ENCODE measurements around the gene PLXNA1.

PLXNA1 gene

DNA sequence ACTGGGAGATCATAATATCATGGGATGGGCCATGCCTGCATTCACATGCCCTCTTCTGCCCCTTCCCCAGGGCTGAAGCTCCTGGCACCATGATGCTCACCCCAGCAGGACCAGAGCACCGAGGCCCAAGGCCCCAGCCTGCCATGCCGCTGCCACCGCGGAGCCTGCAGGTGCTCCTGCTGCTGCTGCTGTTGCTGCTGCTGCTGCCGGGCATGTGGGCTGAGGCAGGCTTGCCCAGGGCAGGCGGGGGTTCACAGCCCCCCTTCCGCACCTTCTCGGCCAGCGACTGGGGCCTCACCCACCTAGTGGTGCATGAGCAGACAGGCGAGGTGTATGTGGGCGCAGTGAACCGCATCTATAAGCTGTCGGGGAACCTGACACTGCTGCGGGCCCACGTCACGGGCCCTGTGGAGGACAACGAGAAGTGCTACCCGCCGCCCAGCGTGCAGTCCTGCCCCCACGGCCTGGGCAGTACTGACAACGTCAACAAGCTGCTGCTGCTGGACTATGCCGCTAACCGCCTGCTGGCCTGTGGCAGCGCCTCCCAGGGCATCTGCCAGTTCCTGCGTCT lies 5.6 kb downstream of the PLXNA1 start:
- no peak for DNase-seq

DNA sequence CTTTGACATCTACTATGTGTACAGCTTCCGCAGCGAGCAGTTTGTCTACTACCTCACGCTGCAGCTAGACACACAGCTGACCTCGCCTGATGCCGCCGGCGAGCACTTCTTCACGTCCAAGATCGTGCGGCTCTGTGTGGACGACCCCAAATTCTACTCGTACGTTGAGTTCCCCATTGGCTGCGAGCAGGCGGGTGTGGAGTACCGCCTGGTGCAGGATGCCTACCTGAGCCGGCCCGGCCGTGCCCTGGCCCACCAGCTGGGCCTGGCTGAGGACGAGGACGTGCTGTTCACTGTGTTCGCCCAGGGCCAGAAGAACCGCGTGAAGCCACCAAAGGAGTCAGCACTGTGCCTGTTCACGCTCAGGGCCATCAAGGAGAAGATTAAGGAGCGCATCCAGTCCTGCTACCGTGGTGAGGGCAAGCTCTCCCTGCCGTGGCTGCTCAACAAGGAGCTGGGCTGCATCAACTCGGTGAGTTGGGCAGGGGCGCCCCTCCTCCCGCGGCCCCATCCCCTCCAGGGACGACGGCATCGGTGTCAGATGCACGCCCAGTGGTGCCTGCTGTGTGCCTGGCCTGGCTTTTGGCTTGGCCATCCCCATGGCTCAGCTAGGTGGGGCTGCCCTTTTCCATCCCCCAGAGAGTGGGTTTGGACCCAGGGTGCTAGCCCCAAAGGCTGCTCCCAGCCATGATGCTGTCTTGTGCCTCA lies 6.6 kb downstream of the PLXNA1 start:
- no peak for DNase-seq

DNA sequence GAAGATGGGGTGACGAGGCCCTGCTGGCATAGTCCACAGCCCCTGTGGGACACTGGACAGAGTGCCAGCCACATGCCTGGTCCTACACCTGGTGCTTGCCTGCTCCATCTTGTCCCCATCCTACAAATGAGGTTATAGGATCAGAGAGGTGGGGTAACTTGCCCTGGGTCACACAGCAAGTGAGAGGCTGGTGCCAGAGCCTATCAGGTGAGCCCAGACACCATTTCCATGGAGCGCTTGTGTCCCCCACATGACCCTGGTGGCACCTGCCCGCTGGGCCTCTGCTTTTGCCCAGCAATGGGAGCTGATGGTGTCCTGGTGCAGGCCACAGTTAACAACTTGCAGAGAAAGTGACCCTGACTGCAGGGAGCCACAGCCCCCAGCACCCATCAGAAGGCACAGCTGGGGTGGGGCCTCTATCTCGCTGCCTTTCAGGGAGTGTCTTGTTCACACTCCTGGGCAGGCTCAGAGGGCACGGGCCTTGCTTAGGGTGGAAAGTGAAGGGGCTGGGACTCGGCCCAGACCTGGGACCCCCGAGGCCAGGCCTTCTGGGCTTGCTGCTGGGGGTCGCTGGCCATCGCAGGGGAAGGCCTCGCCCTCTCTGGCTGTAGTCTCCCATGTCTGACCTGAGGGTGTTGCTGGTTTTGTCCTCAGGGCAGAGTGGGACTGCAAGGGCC lies 7.2 kb downstream of the PLXNA1 start:
- DNase-seq = no peak

DNA sequence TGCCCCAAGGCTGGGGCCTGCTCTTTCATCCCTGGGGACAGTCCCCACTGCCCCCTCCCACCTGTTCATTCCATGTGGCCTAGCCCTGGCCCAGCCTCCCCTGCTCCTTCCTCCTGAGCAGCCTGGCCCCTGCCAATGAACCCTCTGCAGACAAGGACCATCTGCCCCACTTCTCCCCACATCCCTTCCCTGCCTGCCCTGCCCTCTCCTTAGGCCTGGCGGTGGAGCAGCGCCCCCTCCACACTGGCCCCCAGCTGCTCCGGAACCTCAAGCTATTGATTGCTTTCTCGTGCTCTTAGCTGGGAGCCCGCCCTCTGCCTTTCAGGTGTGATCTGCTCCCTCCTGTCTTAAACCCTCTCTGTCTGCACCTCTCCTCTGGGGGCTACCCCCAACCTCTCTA lies 8.0 kb downstream of the PLXNA1 start:
- DNase-seq = no peak

DNA sequence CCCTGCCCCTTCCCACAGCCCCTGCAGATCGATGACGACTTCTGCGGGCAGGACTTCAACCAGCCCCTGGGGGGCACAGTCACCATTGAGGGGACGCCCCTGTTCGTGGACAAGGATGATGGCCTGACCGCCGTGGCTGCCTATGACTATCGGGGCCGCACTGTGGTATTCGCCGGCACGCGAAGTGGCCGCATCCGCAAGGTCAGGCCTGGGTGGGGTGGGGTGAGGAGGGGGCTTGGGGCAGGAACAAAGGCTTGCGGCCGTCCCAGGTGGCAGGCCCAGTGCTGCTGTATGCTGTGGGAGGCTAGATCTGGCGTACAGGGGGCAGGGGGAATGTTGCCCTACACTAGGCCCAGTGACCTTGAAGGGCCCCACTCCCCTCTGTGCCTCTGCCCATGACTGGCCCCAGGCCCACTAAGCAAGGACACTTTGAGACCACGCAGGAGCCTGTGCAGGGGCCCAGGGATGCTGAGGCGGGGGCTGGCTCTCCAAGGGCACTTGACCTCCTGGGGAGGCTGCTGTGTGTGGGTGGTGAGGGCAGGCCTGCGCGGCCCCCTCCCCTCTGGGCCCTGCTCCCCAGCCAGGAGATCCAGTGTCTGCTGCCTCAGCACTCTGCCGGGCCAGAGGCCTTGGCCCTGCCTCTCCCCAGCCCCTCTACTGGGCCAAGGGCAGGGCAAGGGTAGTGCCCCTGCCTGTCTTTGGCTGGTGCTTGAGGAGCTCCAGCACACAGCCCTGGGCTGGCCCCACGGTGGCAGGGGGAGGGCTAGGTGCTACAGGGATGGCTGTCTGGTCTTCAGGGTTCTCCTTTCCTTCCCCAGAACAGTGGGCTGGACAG lies 8.7 kb downstream of the PLXNA1 start:
- no peak for DNase-seq

DNA sequence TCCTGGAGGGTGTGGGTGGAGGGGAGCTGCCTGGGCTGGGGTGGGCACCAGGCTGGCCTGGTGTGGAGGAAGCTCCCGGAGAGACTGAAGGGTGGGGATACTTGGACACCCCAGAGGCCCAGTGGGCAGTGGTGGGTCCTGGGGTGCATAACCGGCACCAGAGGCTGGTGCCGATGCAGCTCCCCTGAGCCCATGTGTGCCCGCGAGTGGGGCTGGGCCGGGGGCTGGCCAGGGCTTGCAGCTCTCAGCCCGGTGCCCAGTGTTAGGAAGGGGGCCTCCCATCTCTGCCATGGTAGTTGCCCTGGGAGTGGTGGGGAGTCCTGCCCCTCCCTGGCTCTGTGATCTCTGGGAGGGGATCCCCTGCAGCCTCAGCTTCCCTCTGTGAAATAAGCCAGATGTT lies 9.3 kb downstream of the PLXNA1 start:
- DNase-seq = no peak

DNA sequence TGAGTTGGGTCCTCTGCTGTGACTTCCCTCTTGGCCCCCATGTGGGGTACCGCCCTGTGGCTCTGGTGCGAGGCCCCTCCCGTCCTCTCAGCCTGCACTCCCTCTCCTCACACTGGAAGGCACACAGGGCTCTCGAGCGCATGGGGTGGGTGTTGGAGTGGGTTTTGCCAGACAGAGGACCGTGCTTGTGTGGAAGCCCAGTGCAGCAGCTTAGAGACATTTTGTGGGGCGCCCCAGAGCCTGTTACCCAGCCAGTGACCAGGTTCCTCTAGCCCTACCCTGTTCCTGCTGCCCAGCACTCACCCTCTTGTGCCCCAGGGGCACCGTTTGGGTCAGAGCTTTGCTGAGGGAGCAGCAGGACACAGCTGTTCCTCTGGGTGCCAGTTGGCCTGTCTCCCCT lies 9.9 kb downstream of the PLXNA1 start:
- no peak for DNase-seq

DNA sequence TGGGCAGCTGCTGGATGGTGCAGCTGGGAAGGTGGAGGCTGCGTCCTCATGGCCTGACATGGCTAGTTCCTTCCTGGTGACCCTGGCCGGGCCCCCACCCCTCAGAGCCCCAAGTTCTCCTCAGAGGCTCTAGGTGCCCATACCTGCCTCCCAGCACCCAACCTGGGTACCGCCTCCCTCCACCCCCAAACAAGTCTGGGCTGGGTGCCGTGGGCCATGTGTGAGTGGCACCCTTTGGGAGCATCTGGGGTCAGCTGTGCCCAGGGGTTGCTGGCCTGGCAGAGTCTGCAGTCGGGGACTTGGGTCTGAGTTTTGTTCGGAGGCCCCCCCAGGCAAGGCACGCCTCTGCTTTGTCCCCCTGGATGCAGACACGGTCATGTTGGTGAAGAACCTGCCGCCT lies 10.5 kb downstream of the PLXNA1 start:
- DNase-seq = no peak

DNA sequence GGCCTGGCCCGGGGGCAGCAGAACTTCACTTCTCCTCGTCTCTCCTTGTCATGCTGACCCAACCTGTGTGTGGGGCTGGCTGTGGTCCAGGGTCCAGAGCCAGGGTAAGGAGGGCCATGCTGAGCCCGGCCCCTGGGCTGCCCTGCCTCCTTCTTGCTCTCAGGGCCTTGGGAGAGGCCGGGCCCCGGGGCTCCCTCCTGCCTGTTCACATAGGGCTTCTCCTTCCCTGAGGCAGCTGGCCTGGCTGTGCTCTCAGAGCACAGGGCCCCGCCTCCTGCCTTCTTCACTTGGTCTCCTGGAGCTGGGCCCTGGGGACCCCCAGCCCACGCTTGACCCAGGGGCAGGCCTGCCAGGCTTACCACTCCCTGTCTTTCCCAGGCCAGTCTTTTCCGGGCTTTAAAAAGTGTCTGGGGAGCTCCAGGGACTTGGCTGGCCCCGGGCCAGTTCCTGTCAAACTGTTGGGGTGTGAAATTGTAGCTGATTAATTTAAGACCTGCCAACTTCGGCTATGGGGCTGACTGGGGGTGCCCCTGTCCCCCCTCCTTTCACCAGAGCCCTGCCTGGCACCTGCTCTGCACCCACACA lies 11.8 kb downstream of the PLXNA1 start:
- no peak for DNase-seq

DNA sequence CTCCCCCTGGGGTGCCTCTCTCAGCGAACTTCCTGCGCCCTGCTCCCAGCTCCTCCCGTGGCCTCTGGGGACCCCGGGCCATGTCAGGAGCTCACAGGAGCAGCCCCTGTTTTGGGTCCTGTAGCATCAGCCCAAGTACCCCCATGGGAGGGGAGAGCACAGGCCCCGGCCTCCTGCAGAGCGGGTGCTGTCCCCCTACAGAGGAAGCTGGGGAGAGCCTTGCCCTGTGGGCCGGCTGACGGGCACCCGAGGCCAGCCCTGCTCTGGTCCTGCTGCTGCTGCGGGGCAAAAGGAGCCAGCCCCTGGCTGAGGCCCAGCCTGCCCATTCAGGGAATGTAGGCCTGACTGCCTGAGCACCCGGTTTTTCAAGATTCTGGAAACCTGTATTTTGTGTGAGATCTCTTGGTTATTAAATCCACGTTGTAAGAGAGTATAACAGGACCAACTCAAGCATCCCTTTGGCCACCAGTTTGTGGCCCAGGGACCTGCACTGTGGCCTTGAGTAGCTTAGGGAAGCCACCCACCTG lies 12.4 kb downstream of the PLXNA1 start:
- DNase-seq = no peak

DNA sequence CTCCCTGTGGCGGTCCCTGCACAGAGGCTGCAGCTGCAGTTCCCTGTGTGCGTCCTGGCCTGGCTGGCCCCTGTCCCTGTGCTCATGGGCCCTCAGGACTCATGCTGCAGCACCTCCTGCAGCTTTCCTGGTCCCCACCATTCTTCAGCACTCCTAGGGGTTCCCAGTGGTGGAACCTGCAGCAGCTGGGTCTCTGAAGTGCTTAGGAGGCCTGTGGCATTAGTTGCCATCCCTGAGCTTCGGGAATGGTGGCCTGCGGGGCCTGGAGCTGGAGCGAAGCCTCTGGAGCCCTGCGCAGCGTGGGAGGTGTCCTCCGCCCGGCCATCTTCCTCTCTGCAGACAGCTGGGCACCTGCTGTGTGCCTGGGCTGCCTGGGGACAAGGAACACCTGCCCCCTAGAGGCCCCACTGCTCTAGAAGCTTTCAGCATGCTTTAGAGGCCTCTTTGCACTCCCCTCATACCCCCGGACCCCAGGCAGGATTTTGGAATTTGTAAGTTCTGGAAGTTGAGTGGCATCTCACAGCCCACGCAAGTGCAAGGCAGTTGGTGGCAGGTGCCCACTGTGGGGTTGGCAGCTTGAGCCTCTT lies 13.1 kb downstream of the PLXNA1 start:
- no peak for DNase-seq

DNA sequence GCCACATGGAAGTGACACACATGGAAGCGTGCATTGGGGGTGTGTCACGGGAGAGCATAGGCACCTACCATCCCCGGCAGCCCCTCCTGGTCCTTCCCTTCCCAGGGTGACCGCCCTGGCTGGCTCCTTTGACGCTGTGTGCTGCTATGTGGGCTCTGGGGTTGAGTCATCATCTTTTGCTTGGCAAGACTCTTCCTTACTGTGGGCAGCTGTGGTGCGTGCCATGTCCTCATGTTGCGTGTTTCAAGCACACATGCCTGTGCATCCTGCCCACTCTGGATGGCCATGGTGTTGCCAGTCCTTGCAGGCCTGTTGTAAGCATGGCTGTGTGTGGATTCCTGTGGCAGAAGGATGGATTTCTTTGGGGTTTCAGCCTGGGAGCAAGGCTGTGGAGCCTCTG lies 14.0 kb downstream of the PLXNA1 start:
- no peak for DNase-seq

DNA sequence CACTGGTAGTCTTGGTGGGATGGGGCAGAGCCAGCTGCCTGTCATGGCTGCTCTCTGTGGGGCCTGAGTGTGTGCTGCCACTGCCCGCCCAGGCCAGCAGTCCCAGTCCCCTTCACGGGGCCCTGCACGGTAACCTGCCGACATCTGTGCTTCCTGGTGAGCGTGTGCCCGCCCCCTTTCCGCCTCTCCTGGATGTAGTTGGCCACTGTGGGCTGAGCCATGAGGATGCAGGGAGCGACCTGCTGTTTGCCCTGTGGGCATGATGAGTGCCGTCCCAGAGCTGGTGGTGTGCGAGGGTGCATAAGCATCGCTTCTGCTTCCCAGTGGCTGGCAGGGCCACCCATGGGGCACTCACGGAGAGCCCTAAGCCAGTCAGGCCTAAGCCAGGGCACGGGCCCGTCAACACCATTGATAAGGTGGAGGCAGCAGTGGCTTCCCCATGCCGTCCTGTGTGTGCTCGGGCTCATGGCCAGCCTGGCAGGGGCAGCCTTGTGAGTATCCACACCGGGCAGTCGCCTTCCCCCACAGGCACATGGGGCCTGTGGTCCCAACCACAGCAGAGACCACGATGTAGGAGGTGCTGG lies 14.6 kb downstream of the PLXNA1 start:
- no peak for DNase-seq

DNA sequence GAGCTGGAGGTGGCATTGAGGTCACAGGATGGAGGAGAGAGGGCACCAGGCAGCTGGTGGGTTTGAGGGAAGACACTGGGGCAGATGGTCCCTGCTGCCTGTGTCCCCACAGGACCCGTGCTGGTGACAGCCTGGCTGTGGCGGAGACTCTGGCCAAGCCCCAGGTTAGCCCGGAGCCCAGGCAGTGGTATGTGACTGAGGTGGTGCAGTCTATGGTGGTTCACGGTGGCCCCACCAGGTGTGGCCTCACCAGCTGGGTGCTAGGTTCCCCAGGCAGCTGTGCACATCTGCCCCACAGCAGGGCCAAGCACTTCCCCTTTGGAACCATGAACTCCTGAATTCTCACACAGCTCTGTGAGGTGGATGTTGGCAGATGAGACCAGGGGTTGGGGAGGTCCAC lies 15.4 kb downstream of the PLXNA1 start:
- no peak for DNase-seq

DNA sequence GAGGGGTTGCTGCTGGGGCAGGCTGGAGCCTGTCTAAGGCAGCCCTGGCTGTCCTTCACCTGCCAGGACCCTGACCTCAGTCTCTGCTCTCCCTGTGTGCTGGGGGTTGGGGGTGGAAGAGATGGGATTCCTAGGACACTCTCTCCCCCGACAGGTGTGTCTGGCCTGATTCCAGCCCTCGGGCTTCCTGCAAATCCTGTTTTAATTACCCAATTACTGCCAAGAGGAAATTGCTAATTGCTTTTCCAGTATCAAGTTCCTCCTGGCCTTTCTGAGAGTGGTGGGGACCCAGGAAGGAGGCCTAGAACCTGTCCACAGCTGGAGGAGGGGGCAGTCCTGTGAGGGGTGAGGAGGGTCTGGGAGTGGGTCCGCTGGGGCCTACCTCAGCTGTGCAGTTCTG lies 15.8 kb downstream of the PLXNA1 start:
- no peak for DNase-seq

DNA sequence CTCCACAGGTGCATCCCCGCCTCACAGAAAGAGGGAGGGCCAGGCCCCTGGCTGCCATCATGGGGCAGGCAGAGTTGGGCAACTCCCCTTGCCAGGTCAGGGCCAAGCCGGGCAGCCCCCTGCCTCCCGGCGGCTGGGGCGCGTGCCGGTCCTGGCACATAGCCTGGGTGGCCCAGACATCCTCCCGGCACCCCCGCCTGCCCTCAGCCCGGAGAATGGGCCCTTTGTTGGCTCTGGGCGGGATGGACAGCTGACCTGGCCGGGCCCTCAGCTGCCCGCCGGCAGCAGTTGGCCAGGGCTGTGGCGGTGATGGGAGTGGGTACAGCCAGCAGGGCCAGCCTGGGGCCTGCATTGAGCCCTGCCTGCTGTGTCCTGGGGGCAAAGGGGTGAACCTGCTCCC lies 16.5 kb downstream of the PLXNA1 start:
- no peak for DNase-seq

DNA sequence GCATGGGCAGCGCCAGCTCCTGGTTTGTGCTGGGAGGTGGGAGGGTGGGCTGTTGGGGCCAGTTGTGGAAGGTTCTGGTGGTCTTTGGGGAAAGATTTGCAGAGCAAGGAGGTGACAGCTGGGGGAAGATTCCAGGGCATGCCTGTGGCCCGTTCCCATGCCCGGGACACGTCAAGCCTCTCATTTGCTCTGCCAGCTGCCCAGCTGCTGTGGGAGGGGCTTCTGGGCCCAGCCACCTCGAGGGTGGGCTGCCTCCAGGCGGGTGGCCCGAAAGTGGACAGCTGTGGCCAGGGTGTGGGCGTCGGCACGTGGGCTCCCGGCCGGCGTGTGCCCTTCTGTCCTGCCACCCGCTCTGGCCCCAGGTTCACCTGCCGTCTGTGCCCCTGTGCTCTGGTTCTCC lies 17.2 kb downstream of the PLXNA1 start:
- no peak for DNase-seq

DNA sequence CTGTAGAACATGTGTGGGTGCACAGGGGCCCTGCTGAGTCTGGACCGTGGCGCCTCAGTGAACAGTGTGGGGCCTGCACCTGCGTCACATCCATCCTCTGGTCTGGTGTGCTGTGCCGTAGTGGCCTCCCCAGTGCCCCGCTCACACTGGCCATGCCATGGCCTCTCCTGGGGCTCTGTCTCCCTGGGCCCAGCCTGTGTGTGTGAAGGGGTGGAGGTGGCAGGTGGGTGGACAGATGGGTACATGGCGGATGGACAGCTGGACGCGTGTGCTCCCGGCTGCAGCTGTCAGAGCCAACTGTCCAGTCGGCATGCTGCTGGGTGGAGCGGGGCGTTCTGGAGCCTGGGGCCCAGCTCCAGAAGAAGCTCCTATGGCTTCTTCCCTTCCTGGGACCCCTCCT lies 17.8 kb downstream of the PLXNA1 start:
- no peak for DNase-seq

DNA sequence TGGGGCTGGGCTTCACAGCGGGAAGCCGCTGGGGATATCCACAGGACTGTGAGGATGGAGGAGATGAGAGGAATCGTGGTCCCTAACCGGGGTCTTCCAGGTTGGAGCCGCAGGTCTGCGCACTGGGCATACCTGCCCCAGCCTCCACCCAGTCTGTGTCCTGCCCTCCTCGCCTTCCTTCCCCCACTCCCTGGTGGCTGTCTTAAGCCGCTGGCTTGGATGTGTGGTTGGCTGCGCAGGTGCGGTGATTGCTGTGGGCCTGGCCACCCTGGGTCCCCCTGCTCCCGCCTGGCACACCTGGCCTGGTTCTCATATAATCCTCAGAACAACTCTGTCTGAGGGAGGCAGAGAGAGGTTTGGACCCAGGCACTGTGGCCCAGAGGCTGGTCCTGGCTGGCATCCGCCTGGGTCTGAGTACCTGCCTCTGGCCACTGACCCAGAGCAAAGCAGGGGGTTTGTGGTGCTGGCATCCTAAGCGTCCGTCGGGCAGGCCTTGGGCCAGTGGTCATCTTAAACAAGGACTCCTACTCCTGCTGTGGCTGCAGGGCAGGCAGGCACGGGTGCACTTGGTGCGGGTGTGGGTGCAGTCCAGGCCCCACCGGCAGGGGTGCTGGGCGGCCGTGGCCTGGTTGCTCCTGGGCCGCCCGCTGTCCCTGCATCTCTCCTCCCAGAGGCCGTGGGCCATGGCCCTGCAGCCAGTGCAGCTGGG lies 18.7 kb downstream of the PLXNA1 start:
- no peak for DNase-seq

DNA sequence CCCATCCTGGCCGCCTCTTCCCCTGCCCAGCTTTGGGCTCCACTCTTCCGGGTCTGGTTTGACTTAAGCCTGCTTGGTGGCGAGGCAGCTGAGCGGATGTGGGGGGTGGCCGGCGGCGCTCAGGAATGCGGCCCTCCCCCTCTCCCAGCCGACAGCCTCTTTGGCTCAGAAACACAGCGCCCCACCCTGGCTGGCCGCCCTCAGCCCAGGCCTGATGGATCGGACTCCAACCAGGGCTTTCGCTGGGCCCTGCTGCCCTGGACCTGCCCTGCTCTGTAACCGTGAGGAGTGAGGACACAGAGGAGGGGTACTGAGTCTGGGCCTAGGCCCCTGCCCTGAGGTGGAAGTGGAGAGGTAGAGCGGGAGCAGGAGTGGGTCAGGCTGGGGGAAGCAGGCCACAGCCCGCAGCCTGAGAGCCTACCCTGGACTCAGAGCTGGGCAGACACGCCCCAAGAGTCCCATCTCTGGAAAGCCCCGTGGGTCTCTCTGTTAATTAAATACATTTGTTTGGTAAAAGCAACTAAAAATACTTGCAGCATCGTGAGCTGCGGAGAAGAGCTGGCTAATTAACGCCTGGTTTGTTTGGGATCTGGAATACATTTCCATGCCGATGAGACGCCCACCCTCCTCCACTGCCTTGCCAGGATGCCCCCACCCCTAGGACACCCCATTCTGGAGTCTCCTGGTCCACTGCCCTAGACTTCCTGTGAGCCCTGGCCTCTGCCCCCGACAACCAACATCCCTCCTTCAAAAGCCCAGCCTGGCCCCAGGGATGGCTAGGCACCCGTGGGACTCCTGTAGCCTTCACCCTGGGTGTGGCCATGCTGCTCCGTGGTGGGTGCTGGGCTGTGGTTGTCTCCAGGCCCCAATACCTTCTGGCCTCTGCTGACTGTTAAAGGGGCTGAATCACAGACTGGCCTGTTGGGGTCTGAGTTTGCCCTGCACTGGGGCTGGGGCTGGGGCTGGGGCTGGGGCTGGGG lies 19.6 kb downstream of the PLXNA1 start:
- peak; percentile 93 for DNase-seq
